ENCODE data around the gene CDC123.

DNA sequence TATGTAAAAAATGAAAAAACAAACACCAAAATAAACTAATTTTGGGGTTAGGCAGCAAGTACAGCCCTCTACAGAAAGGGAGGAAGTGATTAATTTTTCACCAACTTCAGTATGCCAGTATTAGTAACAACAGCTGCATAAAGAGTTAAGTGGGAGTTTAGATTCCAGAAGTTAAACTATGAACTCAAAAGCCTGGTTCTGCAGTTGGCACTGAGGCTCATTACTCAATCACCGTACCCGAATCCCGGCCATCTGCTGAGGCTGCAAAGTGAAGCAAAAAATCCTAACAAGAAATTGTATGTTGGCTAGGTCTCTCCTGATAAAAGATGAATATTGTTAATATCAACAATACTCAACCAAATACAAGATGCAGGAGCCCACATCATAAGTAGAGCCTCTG, 4.3 kb upstream of the CDC123 start:
- TF ChIP-seq BACH2 (CRISPR knock-in tag; IDR thresholded peaks at IDR 0.05; ENCODE audit: borderline replicate concordance), result no peak
- TF ChIP-seq ZNF8 (CRISPR knock-in tag; IDR thresholded peaks at IDR 0.05), result no peak
- TF ChIP-seq, protein P1, sequence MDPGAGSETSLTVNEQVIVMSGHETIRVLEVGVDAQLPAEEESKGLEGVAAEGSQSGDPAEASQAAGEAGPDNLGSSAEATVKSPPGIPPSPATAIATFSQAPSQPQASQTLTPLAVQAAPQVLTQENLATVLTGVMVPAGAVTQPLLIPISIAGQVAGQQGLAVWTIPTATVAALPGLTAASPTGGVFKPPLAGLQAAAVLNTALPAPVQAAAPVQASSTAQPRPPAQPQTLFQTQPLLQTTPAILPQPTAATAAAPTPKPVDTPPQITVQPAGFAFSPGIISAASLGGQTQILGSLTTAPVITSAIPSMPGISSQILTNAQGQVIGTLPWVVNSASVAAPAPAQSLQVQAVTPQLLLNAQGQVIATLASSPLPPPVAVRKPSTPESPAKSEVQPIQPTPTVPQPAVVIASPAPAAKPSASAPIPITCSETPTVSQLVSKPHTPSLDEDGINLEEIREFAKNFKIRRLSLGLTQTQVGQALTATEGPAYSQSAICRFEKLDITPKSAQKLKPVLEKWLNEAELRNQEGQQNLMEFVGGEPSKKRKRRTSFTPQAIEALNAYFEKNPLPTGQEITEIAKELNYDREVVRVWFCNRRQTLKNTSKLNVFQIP (CRISPR knock-in tag; IDR thresholded peaks at IDR 0.05; ENCODE audit: borderline replicate concordance, low read depth), result no peak
- no peak for TF ChIP-seq TOX (CRISPR knock-in tag; IDR thresholded peaks at IDR 0.05; ENCODE audit: borderline replicate concordance)
- no peak for TF ChIP-seq ISL1 (CRISPR knock-in tag; IDR thresholded peaks at IDR 0.05)
- no peak for TF ChIP-seq CREB5 (CRISPR knock-in tag; IDR thresholded peaks at IDR 0.05; ENCODE audit: low read depth)
- no peak for TF ChIP-seq ARNTL (CRISPR knock-in tag; IDR thresholded peaks at IDR 0.05; ENCODE audit: borderline replicate concordance, low read depth)
- no peak for TF ChIP-seq RARB (CRISPR knock-in tag; IDR thresholded peaks at IDR 0.05)

All from SK-N-SH treated with all-trans-retinoic acid at 6 μM for 48 hours (cell line).